Activated T-cell treated with anti-CD3 and anti-CD28 coated beads, Interleukin-2, amount 50 U/mL, for 72 hours (primary cell): ENCODE data around the gene PTPRT. TPM values are rescaled to one million over a fixed set of nuclear protein-coding genes. Genes with fewer than 3 reads are reported as not detected.

Experiments used
- ATAC-seq, 2 donors: fragments of 150-1000 bp; cut with Tn5 transposase; replicated peaks in 1 of 2; 2 replicates each; pipeline ENCODE4 v1.10.0; 2021; ENCODE audit warnings: moderate library complexity in 2 of 2, mild to moderate bottlenecking in 1 of 2
- DNase-seq, 2 donors: peaks; one replicate each; pipeline ENCODE4 v3.0.0; 2021 to 2022; ENCODE audit warnings: mixed read lengths in 1 of 2
- H3K27ac Mint-ChIP-seq: one replicate; pipeline ENCODE4 v1.8.0; 2022; ENCODE audit warnings: mild to moderate bottlenecking, moderate library complexity, mixed read lengths
- H3K27me3 Mint-ChIP-seq: one replicate; pipeline ENCODE4 v1.8.0; 2022; ENCODE audit warnings: low read depth, mixed read lengths
- H3K36me3 Mint-ChIP-seq, 2 donors: one replicate each; pipeline ENCODE4 v1.8.0; 2022; ENCODE audit warnings: mixed read lengths in 2 of 2, mild to moderate bottlenecking in 1 of 2; ENCODE audit not compliant: insufficient read depth in 2 of 2
- H3K4me1 Mint-ChIP-seq: one replicate; pipeline ENCODE4 v1.8.0; 2022; ENCODE audit warnings: low read depth, mixed read lengths
- H3K4me3 Mint-ChIP-seq, 2 donors: one replicate each; pipeline ENCODE4 v1.8.0; 2022; ENCODE audit warnings: mild to moderate bottlenecking in 2 of 2, mixed read lengths in 2 of 2, moderate library complexity in 2 of 2
- H3K9me3 Mint-ChIP-seq, 2 donors: one replicate each; pipeline ENCODE4 v1.8.0; 2022; ENCODE audit warnings: mixed read lengths in 2 of 2
- total RNA-seq, 2 donors: library from RNA; stranded (reverse); gene quantifications; one replicate each; pipeline ENCODE4 v1.2.3, GENCODE V29; 2022

The PTPRT gene
- total RNA-seq, 2 donors from 2014 or later = not detected

- Mint-ChIP-seq H3K27ac (no peak overlapping the region), H3K9me3 (peaks cover 5 to 8% of the 10 kb centered on the region in 2 donors), H3K36me3 (no peaks in the 10 kb centered on the region), H3K4me3 (no peak overlapping the region), H3K27me3 (no peaks in the 10 kb centered on the region), H3K4me1 (no peaks in the 10 kb centered on the region)
- DNase-seq = no peak
- ATAC-seq = no peak
Observed at GRCh38 chr20:42309050-42309449, 880.7 kb downstream of the PTPRT start.

- Mint-ChIP-seq H3K27ac (no peak overlapping the region), H3K36me3 (no peaks in the 10 kb centered on the region), H3K27me3 (no peaks in the 10 kb centered on the region), H3K4me1 (no peaks in the 10 kb centered on the region), H3K4me3 (no peak overlapping the region), H3K9me3 (peaks cover 8% of the 10 kb centered on the region in 2 donors)
- DNase-seq (no peak), ATAC-seq (no peak)
Observed at GRCh38 chr20:42308171-42308570, 881.5 kb downstream of the PTPRT start.

- Mint-ChIP-seq H3K27ac (no peak overlapping the region), H3K27me3 (no peaks in the 10 kb centered on the region), H3K9me3 (peaks cover 0 to 6% of the 10 kb centered on the region in 2 donors), H3K4me3 (no peak overlapping the region), H3K36me3 (no peaks in the 10 kb centered on the region), H3K4me1 (no peaks in the 10 kb centered on the region)
- ATAC-seq = no peak
- DNase-seq = no peak
Observed at GRCh38 chr20:42295592-42295991, 894.1 kb downstream of the PTPRT start.

DNA sequence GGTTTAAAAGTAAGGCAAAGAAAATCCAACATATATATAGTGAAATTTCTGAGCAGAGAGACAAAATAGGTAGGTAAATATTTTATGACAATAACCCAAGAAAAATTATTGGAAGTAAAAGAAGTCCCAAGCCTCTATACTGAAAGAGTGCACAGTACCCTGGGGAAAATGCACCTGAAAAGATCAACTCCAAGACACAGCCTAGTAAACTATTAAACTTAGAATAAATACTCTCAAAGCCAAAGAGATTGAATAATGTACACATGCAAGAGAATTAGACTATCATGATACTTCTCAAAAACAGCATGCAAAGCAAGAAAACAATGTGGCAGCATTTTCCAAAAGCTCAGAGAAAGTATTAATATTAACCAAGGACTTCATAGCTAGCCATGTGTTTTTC, 894.7 kb downstream of the PTPRT start:
- Mint-ChIP-seq H3K4me1 (no peaks in the 10 kb centered on the region), H3K36me3 (no peaks in the 10 kb centered on the region), H3K27me3 (no peaks in the 10 kb centered on the region), H3K9me3 (peaks cover 0 to 6% of the 10 kb centered on the region in 2 donors), H3K4me3 (no peak overlapping the region), H3K27ac (no peak overlapping the region)
- no peak for DNase-seq
- no peak for ATAC-seq

- ATAC-seq = no peak
- Mint-ChIP-seq H3K27me3 (no peaks in the 10 kb centered on the region), H3K9me3 (peaks cover 0 to 7% of the 10 kb centered on the region in 2 donors), H3K36me3 (no peaks in the 10 kb centered on the region), H3K27ac (no peak overlapping the region), H3K4me1 (no peaks in the 10 kb centered on the region), H3K4me3 (no peak overlapping the region)
- DNase-seq = no peak
Observed at GRCh38 chr20:42281801-42282200, 907.9 kb downstream of the PTPRT start.

DNA sequence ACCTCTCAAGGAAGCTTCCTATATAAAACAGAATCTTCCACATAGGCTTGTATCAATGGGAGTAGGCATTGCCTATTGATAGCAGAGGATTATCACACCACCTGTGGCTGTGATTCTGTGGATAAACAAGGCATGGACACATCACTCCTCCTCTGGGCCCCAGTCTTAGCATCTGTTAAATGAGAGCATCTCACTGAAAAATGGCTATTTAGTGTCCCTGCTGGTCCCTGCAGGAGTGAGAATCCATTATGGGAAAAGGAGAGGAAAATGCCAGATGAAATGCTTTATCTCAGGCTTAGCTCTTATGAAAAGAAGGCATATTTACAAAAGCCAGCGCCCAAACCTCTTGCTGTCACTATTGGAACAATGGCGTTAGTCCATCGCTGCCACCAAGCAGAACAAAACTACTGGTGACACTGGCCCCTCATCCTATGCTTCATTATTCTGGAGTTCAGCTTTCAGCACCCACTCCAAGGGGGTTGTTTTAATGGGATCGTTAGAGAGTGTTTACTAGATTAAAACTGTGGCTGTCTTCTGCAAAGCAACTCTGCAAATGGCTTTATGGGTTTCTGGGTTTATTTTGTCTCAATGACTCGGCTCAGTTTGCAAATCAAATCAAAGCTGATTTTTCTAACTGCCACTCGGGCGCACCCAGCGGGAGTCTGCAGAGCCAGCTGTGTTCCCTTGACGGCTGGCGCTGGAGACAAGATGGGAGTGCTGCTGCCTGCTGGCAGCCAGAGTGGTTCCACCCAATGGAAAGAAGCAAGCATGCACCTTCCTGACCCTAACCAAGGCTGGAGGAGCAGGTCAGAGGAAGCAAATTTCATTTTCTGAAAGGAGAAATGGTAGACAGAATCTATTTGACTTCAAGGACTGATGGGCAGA, 912.7 kb downstream of the PTPRT start:
- ATAC-seq (no peak), DNase-seq (no peak)
- H3K27ac Mint-ChIP-seq = no peak overlapping the region
- no peaks in the 10 kb centered on the region for H3K36me3 Mint-ChIP-seq
- no peaks in the 10 kb centered on the region for H3K4me1 Mint-ChIP-seq
- peaks cover 0 to 7% of the 10 kb centered on the region in 2 donors for H3K9me3 Mint-ChIP-seq
- no peak overlapping the region for H3K4me3 Mint-ChIP-seq
- H3K27me3 Mint-ChIP-seq = no peaks in the 10 kb centered on the region

DNA sequence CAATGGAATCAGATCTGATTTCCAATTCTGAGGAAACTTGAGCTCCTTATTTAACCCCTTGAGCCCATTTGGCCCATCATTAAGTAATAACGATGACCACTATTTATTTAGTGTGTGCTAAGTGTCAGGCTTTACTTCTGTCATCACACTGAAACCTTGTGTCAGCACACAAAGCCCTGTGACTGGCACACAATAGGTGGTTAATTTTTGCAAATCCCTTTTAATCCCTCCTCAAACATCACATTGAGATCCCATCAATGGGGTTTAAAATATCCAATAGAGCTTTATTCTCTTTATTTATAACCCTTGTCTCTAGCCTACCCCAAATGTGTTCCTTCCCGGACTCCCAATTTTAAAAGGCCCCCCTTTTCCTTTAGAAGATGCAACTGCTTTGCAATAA, 914.7 kb downstream of the PTPRT start:
- Mint-ChIP-seq H3K27ac (no peak overlapping the region), H3K4me3 (no peak overlapping the region), H3K9me3 (peaks cover 0 to 3% of the 10 kb centered on the region in 2 donors), H3K4me1 (no peaks in the 10 kb centered on the region), H3K27me3 (no peaks in the 10 kb centered on the region), H3K36me3 (no peaks in the 10 kb centered on the region)
- DNase-seq (no peak), ATAC-seq (no peak)

- H3K9me3 Mint-ChIP-seq = peaks cover 0 to 3% of the 10 kb centered on the region in 2 donors
- no peaks in the 10 kb centered on the region for H3K27me3 Mint-ChIP-seq
- H3K4me3 Mint-ChIP-seq = no peak overlapping the region
- H3K4me1 Mint-ChIP-seq = no peaks in the 10 kb centered on the region
- no peaks in the 10 kb centered on the region for H3K36me3 Mint-ChIP-seq
- H3K27ac Mint-ChIP-seq = no peak overlapping the region
- DNase-seq (no peak), ATAC-seq (no peak)
Observed at GRCh38 chr20:42272516-42272915, 917.2 kb downstream of the PTPRT start.

DNA sequence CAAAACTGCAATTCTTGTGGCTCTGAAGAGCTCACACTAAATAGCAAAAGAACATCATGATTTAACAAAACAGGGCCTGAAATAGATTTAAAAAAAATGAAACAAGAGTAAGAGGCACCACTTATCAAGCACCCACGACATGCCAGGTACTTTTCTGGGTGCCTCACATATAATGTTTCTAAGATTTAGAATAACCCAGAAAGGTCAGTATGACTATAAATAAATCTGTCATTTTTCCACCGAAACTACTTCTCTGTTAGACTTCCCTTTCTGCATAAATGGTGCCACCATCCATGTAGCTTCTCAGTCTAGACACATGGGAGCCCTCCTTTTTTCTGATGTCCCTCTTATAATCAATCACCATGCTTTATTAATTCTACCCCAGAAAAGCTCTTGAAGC, 919.2 kb downstream of the PTPRT start:
- H3K4me1 Mint-ChIP-seq = no peaks in the 10 kb centered on the region
- no peaks in the 10 kb centered on the region for H3K27me3 Mint-ChIP-seq
- DNase-seq (no peak), ATAC-seq (no peak)
- H3K36me3 Mint-ChIP-seq = no peaks in the 10 kb centered on the region
- H3K9me3 Mint-ChIP-seq = peaks cover 0 to 3% of the 10 kb centered on the region in 2 donors
- H3K4me3 Mint-ChIP-seq = no peak overlapping the region
- H3K27ac Mint-ChIP-seq = no peak overlapping the region

GRCh38 chr20:42267793-42268384, 921.8 kb downstream of the PTPRT start:
- peaks cover 0 to 3% of the 10 kb centered on the region in 2 donors for H3K9me3 Mint-ChIP-seq
- H3K36me3 Mint-ChIP-seq = no peaks in the 10 kb centered on the region
- H3K27ac Mint-ChIP-seq = no peak overlapping the region
- no peak overlapping the region for H3K4me3 Mint-ChIP-seq
- no peak for DNase-seq
- H3K4me1 Mint-ChIP-seq = no peaks in the 10 kb centered on the region
- no peaks in the 10 kb centered on the region for H3K27me3 Mint-ChIP-seq
- ATAC-seq = no peak

GRCh38 chr20:42261766-42262270, 927.9 kb downstream of the PTPRT start:
- Mint-ChIP-seq H3K4me3 (no peak overlapping the region), H3K9me3 (peaks cover 0 to 3% of the 10 kb centered on the region in 2 donors), H3K4me1 (no peaks in the 10 kb centered on the region), H3K27me3 (no peaks in the 10 kb centered on the region), H3K27ac (no peak overlapping the region), H3K36me3 (no peaks in the 10 kb centered on the region)
- no peak for ATAC-seq
- DNase-seq = no peak

DNA sequence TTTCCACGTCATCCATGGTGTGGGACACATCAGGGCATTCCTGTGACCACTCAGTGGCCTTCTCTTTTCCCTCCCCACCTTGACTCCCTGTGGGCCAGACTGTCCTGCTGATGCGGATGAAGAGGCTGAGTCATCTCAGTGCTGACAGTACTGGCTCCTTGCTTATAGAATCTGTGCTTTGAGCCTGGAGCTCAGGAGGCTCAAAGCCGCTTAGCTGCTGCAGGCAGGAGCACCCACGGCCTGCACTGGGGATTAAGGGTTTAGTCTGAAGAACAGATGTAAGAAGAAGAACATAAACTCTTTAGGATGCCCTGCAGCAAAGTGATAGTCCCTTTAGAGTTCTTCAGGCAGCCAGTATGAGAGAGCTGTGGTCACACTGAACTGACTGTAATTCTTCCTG, 929.5 kb downstream of the PTPRT start:
- no peaks in the 10 kb centered on the region for H3K4me1 Mint-ChIP-seq
- H3K4me3 Mint-ChIP-seq = no peak overlapping the region
- H3K36me3 Mint-ChIP-seq = no peaks in the 10 kb centered on the region
- no peak overlapping the region for H3K27ac Mint-ChIP-seq
- H3K27me3 Mint-ChIP-seq = no peaks in the 10 kb centered on the region
- peaks cover 0 to 3% of the 10 kb centered on the region in 2 donors for H3K9me3 Mint-ChIP-seq
- ATAC-seq = no peak
- DNase-seq = no peak

DNA sequence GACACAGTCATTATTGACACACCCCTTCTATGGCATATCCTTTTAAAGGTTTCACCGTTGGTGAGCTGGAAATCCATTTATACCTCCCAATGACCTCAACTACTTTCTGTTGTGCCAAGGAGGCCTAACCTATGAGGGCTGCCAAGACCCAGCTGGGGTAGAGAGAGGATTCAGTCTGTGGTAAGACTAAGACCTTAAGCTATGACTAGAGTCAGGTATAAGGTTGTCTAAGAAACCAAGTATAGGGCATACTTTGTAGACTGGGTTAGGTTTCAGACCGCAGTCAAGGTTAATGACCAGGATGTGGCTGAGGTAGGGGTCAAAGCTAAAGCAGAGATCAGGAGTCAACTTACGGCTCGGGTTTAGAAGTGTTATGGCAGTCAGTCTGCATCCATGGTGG, 930.3 kb downstream of the PTPRT start:
- no peak overlapping the region for H3K27ac Mint-ChIP-seq
- DNase-seq (no peak), ATAC-seq (no peak)
- no peaks in the 10 kb centered on the region for H3K4me1 Mint-ChIP-seq
- no peaks in the 10 kb centered on the region for H3K27me3 Mint-ChIP-seq
- H3K9me3 Mint-ChIP-seq = peaks cover 1 to 4% of the 10 kb centered on the region in 2 donors
- no peak overlapping the region for H3K4me3 Mint-ChIP-seq
- no peaks in the 10 kb centered on the region for H3K36me3 Mint-ChIP-seq
